ENCODE data around the gene ANAPC7.

ANAPC7 gene

GRCh38 chr12:110372056-110372425 lies 31.5 kb downstream of the ANAPC7 start:
- Histone ChIP-seq H3K36me3 (ENCODE audit: control insufficient read depth in 1 of 2, insufficient read depth in 2 of 2, low read depth in 1 of 2, low read length in 2 of 2) (peaks cover 51 to 56% of the 10 kb centered on the region in 2 experiments), H3K27ac (ENCODE audit: low read length, poor library complexity, severe bottlenecking) (no peak overlapping the region), H3K9me3 (ENCODE audit: control insufficient read depth, low read length) (no peaks in the 10 kb centered on the region), H3K14ac (ENCODE audit: low read length in 2 of 2) (no peak overlapping the region), H3K4ac (ENCODE audit: low read depth in 1 of 2, low read length in 2 of 2) (no peak overlapping the region), H2BK15ac (ENCODE audit: low read depth, poor library complexity, severe bottlenecking) (no peak overlapping the region), H3K23ac (ENCODE audit: low read length in 2 of 2) (no peak overlapping the region), H3K4me3 (ENCODE audit: insufficient read depth in 1 of 2, low read depth in 1 of 2, low read length in 2 of 2) (no peak overlapping the region), H3K18ac (ENCODE audit: low read depth in 1 of 2, low read length in 2 of 2) (no peak overlapping the region), H3K79me1 (replicated peaks; ENCODE audit: low read length, poor library complexity, severe bottlenecking) (peaks cover 10% of the 10 kb centered on the region), H3K9ac (ENCODE audit: low read length) (no peak overlapping the region), H3K27me3 (ENCODE audit: control insufficient read depth in 1 of 2, insufficient read depth in 1 of 2, low read length in 2 of 2) (no peaks in the 10 kb centered on the region), H4K8ac (ENCODE audit: low read length) (no peak overlapping the region), H2BK12ac (ENCODE audit: low read length in 2 of 2) (no peak overlapping the region), H4K91ac (ENCODE audit: low read length) (no peak overlapping the region), H3K4me1 (ENCODE audit: control insufficient read depth, insufficient read depth, low read depth, low read length) (peaks cover 4% of the 10 kb centered on the region), H2AFZ (ENCODE audit: low read depth, low read length) (no peak overlapping the region), H2BK5ac (ENCODE audit: low read depth, low read length, poor library complexity, severe bottlenecking) (no peak overlapping the region), H2BK120ac (ENCODE audit: low read depth, low read length) (no peak overlapping the region), H2AK5ac (ENCODE audit: low read length, severe bottlenecking) (no peak overlapping the region), H3K4me2 (ENCODE audit: low read length, poor library complexity, severe bottlenecking) (no peak overlapping the region)
- DNase-seq, result no peak
- WGBS, result 95% methylated on average over 7 of the region's 7 CpGs

GRCh38 chr12:110371408-110372055 lies 32.0 kb downstream of the ANAPC7 start:
- no peak overlapping the region for H2AK5ac ChIP-seq (ENCODE audit: low read length, severe bottlenecking)
- no peak overlapping the region for H3K14ac ChIP-seq (ENCODE audit: low read length in 2 of 2)
- peaks cover 4% of the 10 kb centered on the region for H3K4me1 ChIP-seq (ENCODE audit: control insufficient read depth, insufficient read depth, low read depth, low read length)
- H3K23ac ChIP-seq (ENCODE audit: low read length in 2 of 2), result peak overlapping the region in 1 of 2 experiments; percentile 63
- no peak overlapping the region for H2BK15ac ChIP-seq (ENCODE audit: low read depth, poor library complexity, severe bottlenecking)
- H3K27me3 ChIP-seq (ENCODE audit: control insufficient read depth in 1 of 2, insufficient read depth in 1 of 2, low read length in 2 of 2), result no peaks in the 10 kb centered on the region
- no peak overlapping the region for H3K4me2 ChIP-seq (ENCODE audit: low read length, poor library complexity, severe bottlenecking)
- H3K36me3 ChIP-seq (ENCODE audit: control insufficient read depth in 1 of 2, insufficient read depth in 2 of 2, low read depth in 1 of 2, low read length in 2 of 2), result peaks cover 51 to 55% of the 10 kb centered on the region in 2 experiments
- no peaks in the 10 kb centered on the region for H3K9me3 ChIP-seq (ENCODE audit: control insufficient read depth, low read length)
- H3K79me1 ChIP-seq (replicated peaks; ENCODE audit: low read length, poor library complexity, severe bottlenecking), result peaks cover 10% of the 10 kb centered on the region
- H2BK120ac ChIP-seq (ENCODE audit: low read depth, low read length), result no peak overlapping the region
- no peak overlapping the region for H2AFZ ChIP-seq (ENCODE audit: low read depth, low read length)
- H4K8ac ChIP-seq (ENCODE audit: low read length), result no peak overlapping the region
- no peak overlapping the region for H3K9ac ChIP-seq (ENCODE audit: low read length)
- no peak overlapping the region for H3K18ac ChIP-seq (ENCODE audit: low read depth in 1 of 2, low read length in 2 of 2)
- no peak overlapping the region for H3K4ac ChIP-seq (ENCODE audit: low read depth in 1 of 2, low read length in 2 of 2)
- no peak for DNase-seq
- no peak overlapping the region for H3K4me3 ChIP-seq (ENCODE audit: insufficient read depth in 1 of 2, low read depth in 1 of 2, low read length in 2 of 2)
- 86% methylated on average over 13 of the region's 13 CpGs for WGBS
- H2BK5ac ChIP-seq (ENCODE audit: low read depth, low read length, poor library complexity, severe bottlenecking), result no peak overlapping the region
- no peak overlapping the region for H2BK12ac ChIP-seq (ENCODE audit: low read length in 2 of 2)
- no peak overlapping the region for H4K91ac ChIP-seq (ENCODE audit: low read length)
- no peak overlapping the region for H3K27ac ChIP-seq (ENCODE audit: low read length, poor library complexity, severe bottlenecking)

GRCh38 chr12:110370732-110371231 lies 32.7 kb downstream of the ANAPC7 start:
- H2AFZ ChIP-seq (ENCODE audit: low read depth, low read length), result no peak overlapping the region
- H2BK12ac ChIP-seq (ENCODE audit: low read length in 2 of 2), result no peak overlapping the region
- peaks cover 49 to 51% of the 10 kb centered on the region in 2 experiments for H3K36me3 ChIP-seq (ENCODE audit: control insufficient read depth in 1 of 2, insufficient read depth in 2 of 2, low read depth in 1 of 2, low read length in 2 of 2)
- H3K4ac ChIP-seq (ENCODE audit: low read depth in 1 of 2, low read length in 2 of 2), result no peak overlapping the region
- no peak overlapping the region for H3K4me3 ChIP-seq (ENCODE audit: insufficient read depth in 1 of 2, low read depth in 1 of 2, low read length in 2 of 2)
- no peak overlapping the region for H3K14ac ChIP-seq (ENCODE audit: low read length in 2 of 2)
- H3K4me2 ChIP-seq (ENCODE audit: low read length, poor library complexity, severe bottlenecking), result no peak overlapping the region
- no peak overlapping the region for H2BK15ac ChIP-seq (ENCODE audit: low read depth, poor library complexity, severe bottlenecking)
- H3K9ac ChIP-seq (ENCODE audit: low read length), result no peak overlapping the region
- 90% methylated on average over 13 of the region's 13 CpGs for WGBS
- DNase-seq, result no peak
- H2BK5ac ChIP-seq (ENCODE audit: low read depth, low read length, poor library complexity, severe bottlenecking), result no peak overlapping the region
- H3K23ac ChIP-seq (ENCODE audit: low read length in 2 of 2), result no peak overlapping the region
- no peaks in the 10 kb centered on the region for H3K9me3 ChIP-seq (ENCODE audit: control insufficient read depth, low read length)
- peak overlapping the region; percentile 76 for H4K91ac ChIP-seq (ENCODE audit: low read length)
- H4K8ac ChIP-seq (ENCODE audit: low read length), result peak overlapping the region; percentile 19
- H2BK120ac ChIP-seq (ENCODE audit: low read depth, low read length), result no peak overlapping the region
- no peak overlapping the region for H3K27ac ChIP-seq (ENCODE audit: low read length, poor library complexity, severe bottlenecking)
- no peaks in the 10 kb centered on the region for H3K27me3 ChIP-seq (ENCODE audit: control insufficient read depth in 1 of 2, insufficient read depth in 1 of 2, low read length in 2 of 2)
- peaks cover 4% of the 10 kb centered on the region for H3K4me1 ChIP-seq (ENCODE audit: control insufficient read depth, insufficient read depth, low read depth, low read length)
- H3K79me1 ChIP-seq (replicated peaks; ENCODE audit: low read length, poor library complexity, severe bottlenecking), result peaks cover 10% of the 10 kb centered on the region
- H3K18ac ChIP-seq (ENCODE audit: low read depth in 1 of 2, low read length in 2 of 2), result no peak overlapping the region
- H2AK5ac ChIP-seq (ENCODE audit: low read length, severe bottlenecking), result no peak overlapping the region

GRCh38 chr12:110369992-110370391 lies 33.5 kb downstream of the ANAPC7 start:
- Histone ChIP-seq H2BK120ac (ENCODE audit: low read depth, low read length) (no peak overlapping the region), H3K79me1 (replicated peaks; ENCODE audit: low read length, poor library complexity, severe bottlenecking) (peaks cover 7% of the 10 kb centered on the region), H3K18ac (ENCODE audit: low read depth in 1 of 2, low read length in 2 of 2) (no peak overlapping the region), H3K23ac (ENCODE audit: low read length in 2 of 2) (no peak overlapping the region), H3K9me3 (ENCODE audit: control insufficient read depth, low read length) (no peaks in the 10 kb centered on the region), H3K4me1 (ENCODE audit: control insufficient read depth, insufficient read depth, low read depth, low read length) (peaks cover 4% of the 10 kb centered on the region), H3K36me3 (ENCODE audit: control insufficient read depth in 1 of 2, insufficient read depth in 2 of 2, low read depth in 1 of 2, low read length in 2 of 2) (peaks cover 43 to 45% of the 10 kb centered on the region in 2 experiments), H4K8ac (ENCODE audit: low read length) (no peak overlapping the region), H2BK5ac (ENCODE audit: low read depth, low read length, poor library complexity, severe bottlenecking) (no peak overlapping the region), H2AK5ac (ENCODE audit: low read length, severe bottlenecking) (no peak overlapping the region), H2BK15ac (ENCODE audit: low read depth, poor library complexity, severe bottlenecking) (no peak overlapping the region), H2AFZ (ENCODE audit: low read depth, low read length) (no peak overlapping the region), H3K4me2 (ENCODE audit: low read length, poor library complexity, severe bottlenecking) (no peak overlapping the region), H3K27ac (ENCODE audit: low read length, poor library complexity, severe bottlenecking) (no peak overlapping the region), H2BK12ac (ENCODE audit: low read length in 2 of 2) (no peak overlapping the region), H4K91ac (ENCODE audit: low read length) (no peak overlapping the region), H3K27me3 (ENCODE audit: control insufficient read depth in 1 of 2, insufficient read depth in 1 of 2, low read length in 2 of 2) (no peaks in the 10 kb centered on the region), H3K14ac (ENCODE audit: low read length in 2 of 2) (no peak overlapping the region), H3K9ac (ENCODE audit: low read length) (no peak overlapping the region), H3K4me3 (ENCODE audit: insufficient read depth in 1 of 2, low read depth in 1 of 2, low read length in 2 of 2) (no peak overlapping the region), H3K4ac (ENCODE audit: low read depth in 1 of 2, low read length in 2 of 2) (no peak overlapping the region)
- DNase-seq, result no peak
- 97% methylated on average over 7 of the region's 8 CpGs for WGBS
